Neural progenitor cell (in vitro differentiated cells): ENCODE results near the gene SYT3.

Experiments used
- EZH2 ChIP-seq: fragments of 200-600 bp; sonication (generic); IDR thresholded peaks from 2 replicates; pipeline ENCODE4 v1.6.1; 2017; ENCODE audit warnings: antibody characterized with exemption, mild to moderate bottlenecking, moderate library complexity
- EZH2phosphoT487 ChIP-seq: fragments of 200-600 bp; sonication (generic); IDR thresholded peaks from 2 replicates; pipeline ENCODE4 v1.6.1; 2017; ENCODE audit warnings: antibody characterized with exemption
- TF ChIP-seq, protein P1 (sequence below): fragments of 200-600 bp; sonication (generic); IDR thresholded peaks from 2 replicates; pipeline ENCODE4 v1.5.1; 2017; ENCODE audit warnings: antibody characterized with exemption, mild to moderate bottlenecking

GRCh38 chr19:50645107-50645506 lies 5.4 kb upstream of the SYT3 start:
- TF ChIP-seq, protein P1, sequence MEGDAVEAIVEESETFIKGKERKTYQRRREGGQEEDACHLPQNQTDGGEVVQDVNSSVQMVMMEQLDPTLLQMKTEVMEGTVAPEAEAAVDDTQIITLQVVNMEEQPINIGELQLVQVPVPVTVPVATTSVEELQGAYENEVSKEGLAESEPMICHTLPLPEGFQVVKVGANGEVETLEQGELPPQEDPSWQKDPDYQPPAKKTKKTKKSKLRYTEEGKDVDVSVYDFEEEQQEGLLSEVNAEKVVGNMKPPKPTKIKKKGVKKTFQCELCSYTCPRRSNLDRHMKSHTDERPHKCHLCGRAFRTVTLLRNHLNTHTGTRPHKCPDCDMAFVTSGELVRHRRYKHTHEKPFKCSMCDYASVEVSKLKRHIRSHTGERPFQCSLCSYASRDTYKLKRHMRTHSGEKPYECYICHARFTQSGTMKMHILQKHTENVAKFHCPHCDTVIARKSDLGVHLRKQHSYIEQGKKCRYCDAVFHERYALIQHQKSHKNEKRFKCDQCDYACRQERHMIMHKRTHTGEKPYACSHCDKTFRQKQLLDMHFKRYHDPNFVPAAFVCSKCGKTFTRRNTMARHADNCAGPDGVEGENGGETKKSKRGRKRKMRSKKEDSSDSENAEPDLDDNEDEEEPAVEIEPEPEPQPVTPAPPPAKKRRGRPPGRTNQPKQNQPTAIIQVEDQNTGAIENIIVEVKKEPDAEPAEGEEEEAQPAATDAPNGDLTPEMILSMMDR, result no peak
- TF ChIP-seq EZH2 (no peak), EZH2phosphoT487 (no peak)
